NCI-H1417 (cell line): Measurements from ENCODE around the gene TPM1.

Source experiments
- DNase-seq, 3 experiments: peaks; one replicate each; lab custom pipeline; 2025; lab: John Stamatoyannopoulos, UW

The TPM1 gene

GRCh38 chr15:63016234-63016633, 26.3 kb upstream of the TPM1 start:
- DNase-seq, result no peak

- no peak for DNase-seq
Observed at GRCh38 chr15:63018639-63019038, 23.9 kb upstream of the TPM1 start.

GRCh38 chr15:63019511-63020109, 22.9 kb upstream of the TPM1 start:
- peak in 1 of 3 experiments; percentile 10 for DNase-seq

- DNase-seq, result no peak
Observed at GRCh38 chr15:63020128-63020527, 22.4 kb upstream of the TPM1 start.

- no peak for DNase-seq
Observed at GRCh38 chr15:63020759-63021430, 21.7 kb upstream of the TPM1 start.

GRCh38 chr15:63022181-63022580, 20.4 kb upstream of the TPM1 start:
- DNase-seq, result peak in 2 of 3 experiments; percentile 8 to 55

- DNase-seq, result no peak
Observed at GRCh38 chr15:63022663-63023062, 19.9 kb upstream of the TPM1 start.

GRCh38 chr15:63023351-63023945, 19.1 kb upstream of the TPM1 start:
- no peak for DNase-seq

GRCh38 chr15:63025460-63025859, 17.1 kb upstream of the TPM1 start:
- no peak for DNase-seq

- no peak for DNase-seq
Observed at GRCh38 chr15:63027646-63028045, 14.9 kb upstream of the TPM1 start.

GRCh38 chr15:63028442-63029110, 14.0 kb upstream of the TPM1 start:
- no peak for DNase-seq

- no peak for DNase-seq
Observed at GRCh38 chr15:63029676-63030075, 12.9 kb upstream of the TPM1 start.

- no peak for DNase-seq
Observed at GRCh38 chr15:63030101-63030551, 12.4 kb upstream of the TPM1 start.

GRCh38 chr15:63034578-63034977, 8.0 kb upstream of the TPM1 start:
- DNase-seq, result no peak

GRCh38 chr15:63035253-63035652, 7.3 kb upstream of the TPM1 start:
- no peak for DNase-seq

- no peak for DNase-seq
Observed at GRCh38 chr15:63035977-63036376, 6.6 kb upstream of the TPM1 start.

- peak; percentile 45 to 80 (median 47) for DNase-seq
Observed at GRCh38 chr15:63037976-63038720, 4.4 kb upstream of the TPM1 start.

GRCh38 chr15:63038926-63039673, 3.4 kb upstream of the TPM1 start:
- no peak for DNase-seq

- no peak for DNase-seq
Observed at GRCh38 chr15:63039811-63040210, 2.7 kb upstream of the TPM1 start.

- DNase-seq, result no peak
Observed at GRCh38 chr15:63040509-63040908, 2.0 kb upstream of the TPM1 start.

GRCh38 chr15:63040954-63041353, 1.6 kb upstream of the TPM1 start:
- no peak for DNase-seq
